ENCODE data around the gene BARX1. TPM values are rescaled to one million over a fixed set of nuclear protein-coding genes. Genes with fewer than 3 reads are reported as not detected.

BARX1 gene
- polyA plus RNA-seq, 3 donors = not detected

- 17% methylated on average over 7 of the region's 11 CpGs for WGBS (ENCODE audit: insufficient coverage)
- peaks cover 58 to 71% of the 10 kb centered on the region in 2 donors for H3K27me3 ChIP-seq (ENCODE audit: control insufficient read depth in 2 of 2, insufficient read depth in 2 of 2, low read length in 2 of 2)
- TF ChIP-seq CTCF (IDR thresholded peaks at IDR 0.05) = no peak
- peaks cover 0 to 40% (median 25%) of the 10 kb centered on the region in 7 donors for H3K9me3 Mint-ChIP-seq
- H3K4me3 ChIP-seq (replicated peaks in 1 of 3; ENCODE audit: low read depth in 2 of 3, low read length in 3 of 3) = peak overlapping the region in 1 of 3 experiments; percentile 58
- peaks cover 5 to 45% of the 10 kb centered on the region in 2 donors for H3K9me3 ChIP-seq (replicated peaks in 1 of 2; ENCODE audit: control insufficient read depth in 1 of 2, insufficient read depth in 1 of 2, low read length in 2 of 2)
- no peaks in the 10 kb centered on the region for H3K36me3 ChIP-seq (replicated peaks in 1 of 2; ENCODE audit: control insufficient read depth in 1 of 2, insufficient read depth in 2 of 2, low read length in 2 of 2)
- peak overlapping the region; percentile 54 for H3K4me2 ChIP-seq (replicated peaks; ENCODE audit: extremely low read depth, low read length, poor library complexity, severe bottlenecking)
- no peak overlapping the region for H3K9ac ChIP-seq (ENCODE audit: insufficient read depth, low read length, poor library complexity, severe bottlenecking)
- peaks cover 8 to 9% of the 10 kb centered on the region in 2 donors for H3K36me3 Mint-ChIP-seq
- H3K27me3 Mint-ChIP-seq (ENCODE audit: low read depth in 3 of 3) = peaks cover 71 to 85% (median 77%) of the 10 kb centered on the region in 3 donors
- H4K20me1 ChIP-seq (ENCODE audit: insufficient read depth, low read length) = no peaks in the 10 kb centered on the region
- peaks cover 26 to 30% of the 10 kb centered on the region in 2 donors for H3K4me1 ChIP-seq (ENCODE audit: control insufficient read depth in 1 of 2, insufficient read depth in 2 of 2, low read length in 2 of 2)
- no peak overlapping the region for H2AFZ ChIP-seq (ENCODE audit: insufficient read depth, low read depth, low read length, poor library complexity, severe bottlenecking)
- intact Hi-C loops (cut with micrococcal nuclease) = loop anchor here (5.0 kb wide), 2 partner anchors 134 to 799 kb away; no protein-coding TSS in a partner anchor
- no peak overlapping the region for H3K27ac ChIP-seq (ENCODE audit: low read depth in 1 of 2, low read length in 2 of 2)
- H3K79me2 ChIP-seq (ENCODE audit: insufficient read depth, low read length) = no peaks in the 10 kb centered on the region
- no peak overlapping the region for H3K27ac Mint-ChIP-seq
- peak overlapping the region; percentile 39 to 91 for H3K4me3 Mint-ChIP-seq
- DNase-seq = no peak
- peaks cover 35% of the 10 kb centered on the region for H3K4me1 Mint-ChIP-seq
Measured at GRCh38 chr9:93960971-93961841, 6.1 kb upstream of the BARX1 start.

GRCh38 chr9:93960221-93960970 lies 5.2 kb upstream of the BARX1 start:
- peaks cover 5 to 53% of the 10 kb centered on the region in 2 donors for H3K9me3 ChIP-seq (replicated peaks in 1 of 2; ENCODE audit: control insufficient read depth in 1 of 2, insufficient read depth in 1 of 2, low read length in 2 of 2)
- WGBS (ENCODE audit: insufficient coverage) = 5% methylated on average over 61 of the region's 63 CpGs
- Mint-ChIP-seq H3K4me3 (peak overlapping the region; percentile 39 to 91), H3K27me3 (ENCODE audit: low read depth in 3 of 3) (peaks cover 76 to 89% (median 85%) of the 10 kb centered on the region in 3 donors), H3K9me3 (peaks cover 0 to 40% (median 30%) of the 10 kb centered on the region in 7 donors), H3K27ac (no peak overlapping the region), H3K36me3 (peaks cover 8 to 11% of the 10 kb centered on the region in 2 donors), H3K4me1 (peaks cover 40% of the 10 kb centered on the region)
- peak overlapping the region; percentile 66 for H2AFZ ChIP-seq (ENCODE audit: insufficient read depth, low read depth, low read length, poor library complexity, severe bottlenecking)
- peak overlapping the region in 1 of 3 experiments; percentile 58 for H3K4me3 ChIP-seq (replicated peaks in 1 of 3; ENCODE audit: low read depth in 2 of 3, low read length in 3 of 3)
- no peak overlapping the region for H3K9ac ChIP-seq (ENCODE audit: insufficient read depth, low read length, poor library complexity, severe bottlenecking)
- H3K79me2 ChIP-seq (ENCODE audit: insufficient read depth, low read length) = no peaks in the 10 kb centered on the region
- peak; percentile 17 to 24 (median 23) for DNase-seq
- H3K27me3 ChIP-seq (ENCODE audit: control insufficient read depth in 2 of 2, insufficient read depth in 2 of 2, low read length in 2 of 2) = peaks cover 62 to 79% of the 10 kb centered on the region in 2 donors
- intact Hi-C loops (cut with micrococcal nuclease) = loop anchor here (5.0 kb wide), 2 partner anchors 133 to 798 kb away; no protein-coding TSS in a partner anchor
- TF ChIP-seq CTCF (IDR thresholded peaks at IDR 0.05) = no peak
- no peaks in the 10 kb centered on the region for H4K20me1 ChIP-seq (ENCODE audit: insufficient read depth, low read length)
- no peak overlapping the region for H3K27ac ChIP-seq (ENCODE audit: low read depth in 1 of 2, low read length in 2 of 2)
- peak overlapping the region; percentile 54 for H3K4me2 ChIP-seq (replicated peaks; ENCODE audit: extremely low read depth, low read length, poor library complexity, severe bottlenecking)
- peaks cover 26 to 30% of the 10 kb centered on the region in 2 donors for H3K4me1 ChIP-seq (ENCODE audit: control insufficient read depth in 1 of 2, insufficient read depth in 2 of 2, low read length in 2 of 2)
- H3K36me3 ChIP-seq (replicated peaks in 1 of 2; ENCODE audit: control insufficient read depth in 1 of 2, insufficient read depth in 2 of 2, low read length in 2 of 2) = no peaks in the 10 kb centered on the region
